Activated effector memory CD4-positive, alpha-beta T cell treated with Interleukin-2 at 50 U/mL for 16 hours (primary cell): ENCODE data around the gene SRRM3.
"Not testable (repeated sequence)": the region's sequence is repeated elsewhere in the genome, so short reads cannot be mapped to it uniquely, and the experiment has no call there.

Experiments
- DNase-seq: peaks from one replicate; pipeline ENCODE4 v3.0.0-alpha.2; 2020

SRRM3 gene, protein sequence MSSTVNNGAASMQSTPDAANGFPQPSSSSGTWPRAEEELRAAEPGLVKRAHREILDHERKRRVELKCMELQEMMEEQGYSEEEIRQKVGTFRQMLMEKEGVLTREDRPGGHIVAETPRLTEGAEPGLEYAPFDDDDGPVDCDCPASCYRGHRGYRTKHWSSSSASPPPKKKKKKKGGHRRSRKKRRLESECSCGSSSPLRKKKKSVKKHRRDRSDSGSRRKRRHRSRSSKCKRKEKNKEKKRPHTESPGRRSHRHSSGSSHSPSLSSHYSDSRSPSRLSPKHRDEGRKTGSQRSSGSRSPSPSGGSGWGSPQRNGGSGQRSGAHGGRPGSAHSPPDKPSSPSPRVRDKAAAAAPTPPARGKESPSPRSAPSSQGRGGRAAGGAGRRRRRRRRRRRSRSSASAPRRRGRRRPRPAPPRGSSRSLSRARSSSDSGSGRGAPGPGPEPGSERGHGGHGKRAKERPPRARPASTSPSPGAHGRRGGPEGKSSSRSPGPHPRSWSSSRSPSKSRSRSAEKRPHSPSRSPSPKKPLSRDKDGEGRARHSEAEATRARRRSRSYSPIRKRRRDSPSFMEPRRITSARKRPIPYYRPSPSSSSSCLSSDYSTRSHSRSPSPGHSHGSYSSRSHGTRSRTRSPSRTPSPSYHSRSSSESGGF

DNA sequence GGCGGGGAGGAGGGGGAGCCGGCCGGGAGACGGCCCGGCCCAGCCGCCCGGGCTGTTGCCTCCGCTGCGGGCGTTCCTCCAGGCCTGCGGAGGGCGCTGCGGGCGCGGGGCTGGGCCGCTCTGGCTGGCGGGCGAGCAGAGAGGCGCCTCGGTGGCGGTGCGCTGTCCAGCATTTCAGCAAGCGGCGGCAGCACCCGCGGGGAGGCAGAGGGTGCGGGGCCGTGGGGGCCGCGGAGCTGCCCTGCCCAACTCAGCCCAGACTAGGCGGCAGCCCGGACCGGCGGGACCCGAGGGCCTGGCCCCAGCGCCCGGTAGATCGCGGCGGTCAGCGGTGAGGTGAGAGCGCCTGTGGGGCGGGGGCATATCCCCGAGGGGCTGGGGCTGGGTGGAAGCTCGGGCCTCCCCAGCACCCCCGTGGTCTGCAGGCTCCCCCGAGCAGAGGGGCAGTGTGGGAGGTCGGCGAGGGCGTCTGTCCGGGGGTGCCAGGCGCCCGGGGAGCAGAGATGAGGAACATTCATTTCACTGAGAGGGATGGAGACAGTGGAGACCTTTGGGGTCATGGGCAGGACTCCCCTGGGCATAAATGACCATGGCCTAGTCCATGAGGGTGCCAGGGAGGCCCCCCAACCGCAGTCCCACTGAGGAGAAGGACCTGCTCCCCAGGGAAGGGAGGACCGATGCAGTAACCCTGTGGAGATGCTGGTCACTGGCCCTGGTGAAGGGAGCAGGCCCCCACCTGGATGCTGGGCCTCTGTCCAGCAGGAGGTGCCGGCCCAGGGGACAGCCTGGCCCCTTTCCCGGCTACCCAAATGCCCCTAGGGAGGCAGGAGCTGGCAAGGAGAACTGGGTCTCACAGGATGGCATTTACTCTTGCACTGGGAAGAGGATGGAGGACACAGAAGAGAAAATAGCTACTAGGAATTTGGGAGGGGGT is at the start of gene SRRM3:
Gene SRRM3, plus strand, starts transcription at position 165 of the 934 bp plus-strand sequence. CDS start 33,171 bp downstream, outside the sequence.
- peak; percentile 71 for DNase-seq

DNA sequence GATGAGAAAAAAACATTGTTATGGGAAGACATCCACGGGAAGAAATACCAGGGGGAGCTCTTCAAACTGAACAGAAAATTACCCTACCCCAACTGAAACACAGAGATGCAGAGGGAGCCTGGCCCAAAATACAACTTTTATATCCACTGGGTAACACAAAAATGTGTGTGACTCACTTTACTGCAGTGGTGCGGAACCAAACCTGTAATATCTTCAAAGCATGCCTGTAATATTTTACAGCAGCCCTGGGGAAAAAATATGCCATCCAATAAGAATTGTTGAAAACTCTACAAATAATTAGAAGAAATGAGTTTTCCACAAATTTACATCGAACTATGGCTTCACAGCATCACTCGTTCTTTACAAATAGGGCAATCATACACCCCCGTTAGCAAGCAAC is 49.8 kb upstream of the SRRM3 start:
- DNase-seq, result no peak

DNA sequence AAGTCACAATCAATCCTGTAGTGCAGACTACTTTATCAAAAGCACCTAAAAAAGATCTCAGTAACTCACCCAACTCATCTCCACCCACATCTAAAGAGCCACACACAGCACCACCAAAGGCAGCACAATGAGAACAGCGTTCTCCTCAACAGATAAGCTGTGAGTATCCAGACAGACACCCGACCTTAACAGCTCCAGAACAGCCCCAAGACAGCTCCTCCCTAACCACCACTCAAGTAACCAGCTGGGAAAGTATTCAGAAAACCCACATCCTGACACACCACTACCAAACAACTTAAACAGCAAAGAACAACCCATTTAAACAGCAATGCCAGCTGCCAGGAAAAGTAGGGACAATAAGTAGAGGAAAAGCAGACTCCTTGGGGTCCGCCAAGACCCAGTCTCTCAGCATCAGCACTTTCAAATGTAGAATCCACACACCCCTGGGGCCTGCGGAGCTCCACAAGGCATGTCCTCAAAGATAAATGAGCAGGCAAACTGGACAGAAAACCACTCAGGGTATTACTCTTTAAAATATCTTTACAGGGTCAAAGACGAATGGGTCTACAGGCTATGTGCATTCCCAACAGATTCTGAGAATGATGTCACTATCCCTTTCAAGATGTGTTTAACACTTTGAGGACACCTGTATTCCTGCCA is 48.0 kb upstream of the SRRM3 start:
- peak; percentile 27 for DNase-seq

DNA sequence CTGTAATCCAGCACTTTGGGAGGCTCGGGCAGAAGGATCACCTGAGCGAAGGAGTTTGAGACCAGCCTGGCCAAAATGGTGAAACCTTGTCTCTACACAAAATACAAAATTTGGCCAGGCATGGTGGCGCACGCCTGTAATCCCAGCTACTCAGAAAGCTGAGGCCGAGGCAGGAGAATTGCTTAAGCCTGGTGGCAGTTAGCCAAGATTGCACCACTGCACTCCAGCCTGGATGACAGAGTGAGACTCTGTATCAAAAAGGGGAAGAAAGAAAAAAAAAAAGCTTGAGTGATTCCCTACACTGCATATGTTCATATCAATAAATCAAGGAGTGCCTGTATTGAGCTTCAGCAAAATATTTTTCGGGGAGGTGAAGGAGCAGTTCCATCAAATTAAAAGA is 45.8 kb upstream of the SRRM3 start:
- no peak for DNase-seq

DNA sequence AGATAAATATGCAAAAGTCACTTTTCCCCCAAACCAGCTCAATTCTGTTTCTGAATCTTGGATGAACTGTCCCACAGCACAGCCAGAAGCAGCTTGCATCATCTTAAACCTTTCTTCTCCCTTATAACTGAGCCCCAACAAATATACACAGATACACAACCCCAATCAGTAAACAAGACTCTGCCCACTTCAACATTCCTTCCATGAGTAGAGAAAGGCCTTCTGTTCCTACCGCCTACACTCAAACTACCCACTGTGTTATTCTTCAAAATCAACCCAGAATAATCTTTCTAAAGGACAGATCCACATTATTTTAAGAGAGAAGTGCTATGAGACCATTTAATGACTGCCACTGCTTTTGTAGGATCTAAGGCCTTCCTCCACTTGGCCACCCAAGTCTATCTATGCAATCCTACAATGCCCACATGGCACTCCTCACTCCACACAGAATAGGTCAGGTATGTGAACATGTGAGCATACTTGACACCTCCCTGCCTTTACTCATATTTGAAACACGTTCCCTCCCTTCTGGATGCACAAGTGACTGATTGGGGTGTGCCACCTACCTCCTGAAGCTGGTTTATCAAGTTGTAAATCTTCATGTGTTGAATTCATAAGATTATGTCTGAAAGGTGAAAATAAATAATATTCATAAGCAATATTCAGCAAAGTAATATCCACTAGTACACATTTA is 44.6 kb upstream of the SRRM3 start:
- DNase-seq, result not testable (repeated sequence)

DNA sequence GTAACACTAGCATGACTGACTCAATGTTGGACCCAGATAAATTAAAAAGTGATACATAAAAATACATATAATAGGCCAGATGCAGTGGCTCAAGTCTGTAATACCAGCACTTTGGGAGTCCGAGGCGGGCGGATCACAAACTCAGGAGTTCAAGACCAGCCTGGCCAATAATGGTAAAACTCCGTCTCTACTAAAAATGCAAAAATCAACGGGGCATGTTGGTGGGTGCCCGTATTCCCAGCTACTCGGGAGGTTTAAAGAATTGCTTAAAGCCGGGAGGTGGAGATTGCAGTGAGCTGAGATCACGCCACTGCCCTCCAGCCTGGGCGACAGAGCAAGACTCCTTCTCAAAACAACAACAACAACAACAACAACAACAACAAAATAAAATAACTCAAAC is 43.3 kb upstream of the SRRM3 start:
- DNase-seq, result not testable (repeated sequence)

DNA sequence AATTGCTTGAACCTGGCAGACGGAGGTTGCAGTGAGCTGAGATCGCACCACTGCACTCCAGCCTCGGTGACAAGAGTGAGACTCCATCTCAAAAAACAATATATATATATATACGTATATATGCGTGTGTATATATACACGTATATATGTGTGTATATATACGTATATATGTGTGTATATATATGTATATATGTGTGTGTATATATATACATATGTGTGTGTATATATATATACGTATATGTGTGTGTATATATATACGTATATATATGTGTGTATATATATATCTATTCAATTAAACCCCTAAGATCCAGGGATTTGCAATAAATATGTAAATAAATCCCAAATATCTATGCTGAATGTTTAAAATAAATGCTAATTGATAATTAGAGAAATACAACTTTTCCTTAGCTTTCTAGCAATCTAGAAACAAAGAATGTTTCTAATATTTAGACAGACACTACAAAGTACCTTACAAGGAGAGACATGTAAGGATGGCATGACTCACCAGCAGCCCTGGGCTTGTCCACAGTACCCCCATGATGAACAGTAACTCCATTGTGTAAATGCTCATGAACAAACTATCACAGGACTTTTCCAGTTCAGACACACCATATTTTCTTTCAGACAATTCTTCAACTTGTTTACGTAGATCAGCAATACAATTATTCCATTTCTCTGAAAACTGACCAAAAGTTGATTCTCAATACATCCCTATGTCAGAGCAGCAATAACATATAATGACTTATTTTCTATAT is 39.1 kb upstream of the SRRM3 start:
- not testable (repeated sequence) for DNase-seq

DNA sequence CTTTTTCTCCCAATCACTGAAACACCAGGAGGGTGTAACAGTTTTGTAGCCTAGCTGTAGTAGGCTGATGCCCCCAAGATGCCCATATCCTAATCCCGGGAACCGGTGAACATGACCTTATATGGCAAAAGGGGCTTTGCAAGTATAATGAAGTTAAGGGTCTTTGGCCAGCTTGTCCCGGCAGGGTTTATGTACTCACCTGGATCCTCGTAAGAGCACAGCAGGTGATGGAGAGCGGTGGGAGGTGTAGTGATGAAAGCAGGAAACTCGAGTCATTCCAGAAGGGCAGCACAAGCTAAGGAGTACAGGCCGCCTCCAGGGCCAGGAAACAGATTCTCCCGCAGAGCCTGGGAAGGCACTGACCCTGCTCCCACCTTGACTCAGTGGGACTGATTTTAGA is 37.9 kb upstream of the SRRM3 start:
- not testable (repeated sequence) for DNase-seq

DNA sequence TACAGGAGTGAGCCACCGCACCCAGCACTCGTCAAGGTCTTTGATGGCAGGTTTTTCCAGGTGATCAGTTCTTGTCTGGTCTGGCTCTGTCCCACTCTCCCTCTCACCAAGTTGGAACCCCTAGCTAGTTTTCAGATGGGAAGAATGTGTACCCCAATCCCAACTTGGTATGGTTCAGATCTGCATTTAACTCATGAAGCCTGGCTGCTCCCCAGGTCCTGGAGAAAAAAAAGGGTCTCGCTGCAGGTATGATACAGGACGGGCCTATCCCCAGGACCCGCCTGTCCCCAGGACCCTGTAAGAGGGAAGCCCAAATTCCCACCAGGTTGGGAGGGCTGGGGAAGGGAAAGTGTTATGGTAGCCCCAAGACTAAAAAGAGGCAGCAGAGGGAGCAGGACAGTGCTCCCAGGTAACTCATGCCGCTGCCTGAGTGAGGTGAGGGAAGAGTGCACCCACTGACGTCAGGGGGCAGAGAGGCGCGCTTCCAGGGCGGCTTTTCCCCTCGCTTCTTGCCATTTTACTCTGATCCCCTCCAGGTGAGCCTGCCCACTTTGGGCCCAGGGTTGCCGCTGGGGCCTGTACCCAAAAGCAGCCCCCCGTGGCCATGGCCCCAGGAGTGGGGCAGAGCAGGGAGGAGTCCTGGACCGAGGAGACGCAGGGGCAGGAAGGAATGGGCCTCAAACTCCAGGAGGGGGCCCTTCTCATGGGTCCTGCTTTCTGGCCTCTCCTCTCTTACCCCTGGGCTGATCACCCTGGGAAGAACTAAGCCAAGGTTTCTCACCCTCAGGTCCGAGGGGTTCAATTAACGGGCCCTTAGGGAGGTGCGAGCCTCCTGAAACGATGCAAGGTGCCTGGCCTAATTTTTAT is 36.4 kb upstream of the SRRM3 start:
- DNase-seq, result no peak

DNA sequence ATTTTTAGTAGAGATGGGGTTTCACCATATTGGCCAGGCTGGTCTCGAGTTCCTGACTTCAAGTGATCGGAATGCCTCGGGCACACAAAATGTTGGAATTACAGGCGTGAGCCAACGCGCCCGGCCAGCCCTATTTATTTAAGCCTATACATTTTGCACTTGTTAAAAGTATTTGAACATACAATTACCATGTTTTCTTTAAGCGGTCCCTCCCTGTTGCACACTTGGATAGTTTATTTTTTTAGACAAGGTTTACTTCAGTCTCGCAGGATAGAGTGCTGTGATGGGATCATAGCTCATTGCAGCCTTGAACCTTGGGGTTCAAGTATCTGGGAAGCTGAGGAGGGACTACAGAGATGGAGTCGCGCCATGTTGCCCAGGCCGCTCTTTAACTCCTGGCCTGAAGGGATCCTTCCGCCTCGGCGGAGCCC is 35.7 kb upstream of the SRRM3 start:
- no peak for DNase-seq

DNA sequence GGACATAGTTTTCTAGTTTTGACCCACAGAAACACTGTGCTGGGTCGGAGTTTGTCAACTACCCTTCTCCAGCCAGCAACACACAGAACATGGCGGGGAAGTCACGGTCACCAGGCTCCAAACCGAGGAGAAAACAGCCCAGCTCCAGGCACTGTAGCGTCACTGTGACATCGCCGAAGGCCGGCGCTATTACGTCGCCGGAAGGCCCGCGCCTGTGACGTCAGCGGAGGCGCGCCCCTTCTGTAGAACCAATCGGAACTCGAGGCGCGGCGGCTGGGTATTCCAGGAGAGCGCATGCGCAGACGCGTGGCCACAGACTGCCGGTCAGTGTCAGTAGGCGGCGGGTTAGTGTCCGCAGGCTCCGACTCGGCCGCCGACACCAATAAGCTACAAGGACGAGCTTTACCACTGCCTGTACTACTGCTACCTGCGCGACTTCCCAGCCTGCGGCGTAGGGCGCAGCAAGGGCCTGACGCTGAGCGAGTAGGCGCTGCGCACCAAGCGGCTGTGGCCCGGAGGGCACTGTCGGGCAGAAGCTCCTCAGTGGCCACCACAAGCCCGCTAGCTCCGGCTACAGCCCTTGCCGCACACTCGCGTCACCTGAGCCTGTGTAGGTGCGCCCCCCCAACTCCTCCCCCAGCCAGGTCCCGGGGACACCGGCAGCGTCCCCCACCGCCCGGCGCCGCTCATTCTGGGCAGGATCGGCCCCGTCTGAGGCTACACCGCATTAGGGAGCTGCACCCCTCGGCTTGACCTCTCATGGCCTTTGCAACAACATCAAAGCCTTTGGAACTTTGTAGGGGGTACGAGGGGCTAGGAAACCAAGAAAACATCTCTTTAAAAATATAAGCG is 35.1 kb upstream of the SRRM3 start:
- peak; percentile 82 for DNase-seq

DNA sequence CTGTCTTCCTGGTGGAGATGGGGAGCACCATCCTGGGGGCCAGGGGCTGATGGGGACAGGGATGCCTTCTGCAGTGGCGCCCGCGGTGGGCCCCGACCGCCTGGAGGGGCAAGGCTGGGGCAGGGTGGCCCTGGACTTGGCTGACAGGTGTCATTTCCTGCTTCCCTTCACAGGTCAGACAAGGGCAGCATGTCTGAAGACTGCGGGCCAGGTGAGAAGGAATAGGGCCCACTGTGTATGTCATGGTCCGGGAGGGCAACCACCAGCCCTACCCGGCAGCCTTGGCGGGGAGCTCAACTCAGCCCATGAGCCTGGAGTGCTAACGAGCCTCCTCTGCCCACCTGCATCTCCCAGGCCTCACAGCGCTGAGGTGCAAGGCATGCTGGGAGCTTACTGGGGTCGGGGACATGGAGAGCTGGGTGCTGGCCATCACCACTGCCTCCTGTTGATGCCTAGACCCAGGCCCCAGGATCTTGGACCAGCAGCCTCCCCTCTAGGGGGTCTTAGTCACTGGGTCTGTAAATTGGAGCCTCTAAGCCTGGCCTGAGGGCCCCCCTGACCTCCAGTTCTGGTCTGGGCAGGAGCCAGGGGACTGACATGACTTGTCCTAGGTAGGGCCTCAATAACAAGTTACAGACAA is 28.0 kb upstream of the SRRM3 start:
- no peak for DNase-seq

DNA sequence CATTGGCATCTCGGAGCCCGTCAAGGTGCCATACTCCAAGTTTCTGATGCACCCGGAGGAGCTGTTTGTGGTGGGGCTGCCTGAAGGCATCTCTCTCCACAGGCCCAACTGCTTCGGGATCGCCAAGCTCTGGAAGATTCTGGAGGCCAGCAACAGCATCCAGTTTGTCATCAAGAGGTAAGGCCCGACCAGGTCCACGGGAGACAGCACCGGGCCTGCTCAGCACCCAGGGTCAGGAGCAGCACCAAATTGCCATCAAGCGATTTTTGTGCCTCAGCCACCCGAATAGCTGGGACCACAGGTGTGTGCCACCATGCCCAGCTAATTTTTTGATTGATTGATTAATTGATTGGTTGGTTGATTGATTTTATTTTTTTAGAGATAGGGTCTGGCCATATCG is 24.7 kb upstream of the SRRM3 start:
- not testable (repeated sequence) for DNase-seq

DNA sequence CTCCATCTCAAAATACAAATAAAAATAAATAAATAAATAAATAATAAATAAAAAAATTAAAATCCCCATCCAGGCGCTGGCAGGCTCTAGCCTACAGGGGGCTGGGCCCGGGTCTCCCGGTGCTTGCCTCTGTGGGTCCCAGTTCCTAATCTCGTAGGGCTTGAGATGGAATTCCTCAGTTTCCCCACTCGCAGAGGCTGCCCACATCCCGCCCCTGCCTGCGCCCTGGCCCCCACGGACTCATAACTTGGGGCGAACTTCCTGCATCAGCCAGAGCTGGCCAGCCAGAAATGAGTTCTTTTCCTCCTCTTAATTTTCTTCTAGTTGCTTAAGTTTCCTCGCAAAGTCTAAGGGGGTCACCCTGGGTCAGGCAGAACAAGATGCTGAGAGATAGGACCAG is 22.0 kb upstream of the SRRM3 start:
- DNase-seq, result no peak

DNA sequence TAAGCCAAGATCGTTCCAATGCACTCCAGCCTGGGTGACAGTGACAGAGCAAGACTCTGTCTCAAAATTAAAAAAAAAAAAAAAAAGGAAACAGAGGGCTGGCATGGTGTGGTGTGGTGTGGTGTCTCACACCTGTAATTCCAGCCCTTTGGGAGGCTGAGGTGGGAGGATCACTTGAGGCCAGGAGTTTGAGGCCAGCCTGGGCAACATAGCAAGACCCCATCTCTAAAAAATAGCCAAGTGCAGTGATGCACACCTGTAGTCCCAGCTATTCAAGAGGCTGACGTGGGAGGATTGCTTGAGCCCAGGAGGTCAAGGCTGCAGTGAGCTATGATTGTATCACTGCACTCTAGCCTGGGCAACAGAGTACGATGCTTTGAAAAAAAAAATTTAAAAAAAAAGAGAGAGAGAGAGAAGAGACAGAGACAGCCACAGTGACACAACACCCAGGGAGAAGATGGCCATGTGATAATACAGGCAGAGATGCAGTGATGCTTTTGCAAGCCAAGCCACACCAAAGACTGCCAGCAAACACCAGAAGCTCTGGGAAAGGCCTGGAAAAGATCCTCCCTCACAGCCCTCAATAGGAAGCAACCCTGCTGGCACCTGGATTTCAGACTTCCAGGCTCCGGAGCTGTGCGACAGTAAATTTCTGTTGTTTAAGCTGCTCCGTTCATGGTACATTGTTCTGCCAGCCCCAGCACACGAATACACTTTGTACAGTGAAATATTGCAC is 19.3 kb upstream of the SRRM3 start:
- no peak for DNase-seq

DNA sequence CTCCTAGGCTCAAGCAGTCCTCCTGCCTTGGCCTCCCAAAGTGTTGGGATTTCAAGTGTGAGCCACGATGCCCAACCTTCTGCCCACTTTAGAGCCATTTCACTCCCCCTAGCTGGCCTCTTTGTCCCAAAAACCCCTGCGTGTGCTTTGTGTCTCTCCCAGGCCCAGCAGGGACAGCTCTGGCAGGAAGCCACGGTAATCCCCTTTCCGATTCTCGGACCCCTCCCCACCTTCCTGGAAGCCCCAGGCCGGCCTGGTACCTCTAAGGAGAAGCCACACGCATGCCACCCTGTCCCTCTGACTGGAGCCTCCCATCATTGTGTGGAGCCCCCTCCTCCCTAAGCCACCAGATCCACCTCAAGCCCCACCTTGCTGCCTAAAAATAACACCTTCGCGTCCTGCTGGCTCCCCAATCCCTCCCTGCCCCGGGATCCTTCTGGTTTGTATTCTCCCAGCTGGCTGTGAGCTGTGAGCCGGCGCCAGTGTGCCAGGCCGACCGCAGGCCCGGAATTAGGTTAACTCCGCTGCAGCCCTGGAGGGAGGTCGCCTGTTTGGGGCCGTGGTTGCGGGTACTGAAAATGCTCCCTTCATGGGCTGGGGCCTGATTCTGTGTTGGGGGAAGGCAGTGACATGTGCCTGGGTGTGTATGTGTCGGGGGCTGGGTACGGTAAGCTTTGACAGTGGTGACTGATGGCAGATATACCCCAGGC is 16.4 kb upstream of the SRRM3 start:
- no peak for DNase-seq

DNA sequence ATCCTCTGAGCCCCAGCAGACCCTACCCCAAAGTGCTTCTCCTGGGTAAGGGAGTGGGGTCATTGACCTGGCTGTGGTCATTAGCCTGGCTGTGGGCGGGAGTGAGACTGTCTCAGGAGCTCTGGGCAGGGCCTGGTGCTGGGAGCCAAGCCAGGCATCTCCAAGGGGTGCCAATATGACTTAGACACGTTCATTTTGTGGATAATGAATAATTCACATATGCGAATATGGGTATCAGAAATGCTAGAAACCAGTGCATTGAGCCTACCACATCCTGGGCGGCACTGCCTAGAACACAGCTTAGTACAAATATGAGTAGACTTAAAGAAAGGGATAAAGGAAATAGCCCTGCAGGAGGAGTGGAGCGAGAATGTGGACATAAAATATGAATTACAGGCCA is 14.4 kb upstream of the SRRM3 start:
- DNase-seq, result no peak
